ENCODE results near the gene ARRDC3.
"Not testable (repeated sequence)": the region's sequence is repeated elsewhere in the genome, so short reads cannot be mapped to it uniquely, and the experiment has no call there.

Gene ARRDC3

GRCh38 chr5:91359962-91360609 lies 23.0 kb downstream of the ARRDC3 start:
- DNase-seq = no peak

GRCh38 chr5:91357806-91358205 lies 25.3 kb downstream of the ARRDC3 start:
- no peak for DNase-seq

- DNase-seq = no peak
Measured at GRCh38 chr5:91357012-91357634, 26.0 kb downstream of the ARRDC3 start.

- DNase-seq = not testable (repeated sequence)
Measured at GRCh38 chr5:91354867-91355266, 28.2 kb downstream of the ARRDC3 start.

- no peak for DNase-seq
Measured at GRCh38 chr5:91352831-91353695, 30.1 kb downstream of the ARRDC3 start.

GRCh38 chr5:91345461-91345860 lies 37.7 kb downstream of the ARRDC3 start:
- no peak for DNase-seq

GRCh38 chr5:91344661-91345200 lies 38.4 kb downstream of the ARRDC3 start:
- DNase-seq = not testable (repeated sequence)

GRCh38 chr5:91343916-91344315 lies 39.2 kb downstream of the ARRDC3 start:
- DNase-seq = no peak

GRCh38 chr5:91342931-91343330 lies 40.2 kb downstream of the ARRDC3 start:
- not testable (repeated sequence) for DNase-seq

- DNase-seq = no peak
Measured at GRCh38 chr5:91341154-91341553, 42.0 kb downstream of the ARRDC3 start.

- DNase-seq = no peak
Measured at GRCh38 chr5:91340532-91340931, 42.6 kb downstream of the ARRDC3 start.

- no peak for DNase-seq
Measured at GRCh38 chr5:91339063-91339705, 43.9 kb downstream of the ARRDC3 start.

- peak; percentile 39 for DNase-seq
Measured at GRCh38 chr5:91332267-91333045, 50.7 kb downstream of the ARRDC3 start.

GRCh38 chr5:91331705-91332104 lies 51.4 kb downstream of the ARRDC3 start:
- no peak for DNase-seq

GRCh38 chr5:91329283-91329682 lies 53.8 kb downstream of the ARRDC3 start:
- no peak for DNase-seq

- DNase-seq = no peak
Measured at GRCh38 chr5:91328743-91329142, 54.4 kb downstream of the ARRDC3 start.

- not testable (repeated sequence) for DNase-seq
Measured at GRCh38 chr5:91322981-91323380, 60.1 kb downstream of the ARRDC3 start.

GRCh38 chr5:91319667-91320066 lies 63.5 kb downstream of the ARRDC3 start:
- DNase-seq = no peak

GRCh38 chr5:91318724-91319123 lies 64.4 kb downstream of the ARRDC3 start:
- DNase-seq = no peak

All from NCI-H2029 treated with DMSO at 0.1 percent for 48 hours (cell line).